Lower leg skin (tissue), 3 donors: ENCODE data around the gene SCAMP2.

Experiments used
- CTCF ChIP-seq, 3 donors: fragments of 450-650 bp; IDR thresholded peaks; one replicate each; pipeline ENCODE4 v1.5.1; 2016; ENCODE audit warnings: antibody characterized with exemption in 3 of 3, mild to moderate bottlenecking in 3 of 3, moderate library complexity in 2 of 3
- POLR2A ChIP-seq, 2 donors: fragments of 450-650 bp; IDR thresholded peaks; one replicate each; pipeline ENCODE4 v1.6.1; 2016 to 2017; ENCODE audit warnings: antibody characterized with exemption in 2 of 2, mild to moderate bottlenecking in 1 of 2, moderate library complexity in 1 of 2

- TF ChIP-seq POLR2A (IDR thresholded peaks at IDR 0.05): no peak
- no peak for TF ChIP-seq CTCF (IDR thresholded peaks at IDR 0.05)
Measured at GRCh38 chr15:74891469-74891868, 18.3 kb upstream of the SCAMP2 start.
